ENCODE data around the gene UXT.
"Not testable (repeated sequence)": the region's sequence is repeated elsewhere in the genome, so short reads cannot be mapped to it uniquely, and the experiment has no call there.

Gene UXT

DNA sequence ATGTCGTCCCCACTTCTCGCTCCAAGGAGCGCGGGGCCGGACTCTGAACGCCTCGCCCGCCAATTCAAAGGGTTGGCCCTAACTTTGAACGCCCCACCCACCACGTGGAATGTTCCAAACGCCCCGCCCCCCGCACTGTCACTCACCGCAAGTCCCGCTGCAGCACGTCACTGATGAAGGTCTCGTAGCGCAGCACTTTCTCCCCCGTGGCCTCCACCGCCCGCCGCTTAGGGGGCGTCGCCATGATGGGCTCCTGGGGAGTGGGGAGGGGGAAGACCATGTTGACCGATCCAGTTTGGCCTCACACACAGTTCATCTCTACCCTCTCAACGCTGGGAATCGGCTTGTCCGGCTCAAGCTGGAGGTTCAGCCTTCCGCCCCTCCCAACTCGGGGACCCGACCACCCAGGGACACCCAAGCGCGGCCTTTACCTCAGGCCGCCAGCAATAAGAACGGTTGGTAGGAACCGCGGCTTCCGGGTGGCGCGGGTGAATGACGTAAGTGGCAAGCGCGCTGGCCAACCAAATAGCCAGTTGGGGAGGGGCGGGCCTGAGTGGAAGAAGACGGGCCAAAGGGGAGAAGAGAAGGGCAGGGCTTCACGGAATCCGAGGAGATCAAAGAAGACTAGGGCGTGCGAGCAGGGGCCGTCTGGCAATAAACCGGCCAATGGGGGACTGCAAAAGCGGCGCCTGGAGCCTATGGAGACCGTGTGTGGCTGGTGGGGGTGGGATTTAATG is at the start of gene UXT:
UXT (minus strand) TSS at position 497 of the 737 bp plus-strand sequence; CDS start at position 244, 253 bp downstream.
- peak; percentile 37 to 93 (median 82) for DNase-seq

GRCh38 chrX:47707031-47707780 is 48.2 kb upstream of the UXT start:
- DNase-seq = no peak

GRCh38 chrX:47706575-47706974 is 47.6 kb upstream of the UXT start:
- DNase-seq = no peak

DNA sequence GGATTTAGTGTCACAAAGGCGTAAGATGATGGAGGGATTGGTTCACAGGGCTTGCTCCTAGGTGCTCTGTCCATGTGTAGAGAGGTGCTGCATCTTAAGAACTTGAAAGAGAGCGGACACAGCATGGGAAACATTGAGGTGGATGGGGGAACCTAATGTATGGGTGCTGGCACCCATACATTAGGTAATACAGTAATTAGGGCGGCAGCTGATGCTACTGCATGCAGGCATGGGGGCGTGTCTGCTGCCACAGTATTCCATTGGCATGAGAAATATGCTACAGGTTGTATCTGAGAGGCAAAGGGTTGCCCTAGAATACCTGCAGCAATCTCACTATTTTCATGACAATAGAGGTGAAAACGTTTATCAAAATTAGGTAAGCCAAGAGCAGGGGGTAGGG is 45.8 kb upstream of the UXT start:
- DNase-seq = no peak

DNA sequence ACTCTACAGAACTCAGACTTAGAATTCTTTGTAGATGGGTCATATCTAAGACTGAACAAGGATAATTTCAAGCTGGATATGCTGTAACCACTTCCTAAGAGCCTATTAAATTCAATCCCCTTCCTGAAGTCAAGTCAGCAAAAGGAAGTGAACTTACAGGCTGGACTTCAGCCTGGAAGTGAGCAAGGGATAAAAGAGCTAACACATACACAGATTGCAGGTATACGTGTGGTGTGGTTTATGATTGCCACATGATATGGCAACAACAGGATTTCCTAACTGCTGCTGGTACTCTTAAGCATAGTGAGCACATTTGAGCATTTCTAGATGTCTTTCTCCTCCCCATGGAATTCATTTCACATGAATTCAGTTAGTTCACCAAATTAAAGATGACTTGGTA is 38.2 kb upstream of the UXT start:
- no peak for DNase-seq

GRCh38 chrX:47690175-47690574 is 31.2 kb upstream of the UXT start:
- DNase-seq = no peak

- DNase-seq = no peak
Observed at GRCh38 chrX:47687263-47687662, 28.3 kb upstream of the UXT start.

- DNase-seq = no peak
Observed at GRCh38 chrX:47683829-47684205, 24.8 kb upstream of the UXT start.

GRCh38 chrX:47683184-47683828 is 24.3 kb upstream of the UXT start:
- no peak for DNase-seq

DNA sequence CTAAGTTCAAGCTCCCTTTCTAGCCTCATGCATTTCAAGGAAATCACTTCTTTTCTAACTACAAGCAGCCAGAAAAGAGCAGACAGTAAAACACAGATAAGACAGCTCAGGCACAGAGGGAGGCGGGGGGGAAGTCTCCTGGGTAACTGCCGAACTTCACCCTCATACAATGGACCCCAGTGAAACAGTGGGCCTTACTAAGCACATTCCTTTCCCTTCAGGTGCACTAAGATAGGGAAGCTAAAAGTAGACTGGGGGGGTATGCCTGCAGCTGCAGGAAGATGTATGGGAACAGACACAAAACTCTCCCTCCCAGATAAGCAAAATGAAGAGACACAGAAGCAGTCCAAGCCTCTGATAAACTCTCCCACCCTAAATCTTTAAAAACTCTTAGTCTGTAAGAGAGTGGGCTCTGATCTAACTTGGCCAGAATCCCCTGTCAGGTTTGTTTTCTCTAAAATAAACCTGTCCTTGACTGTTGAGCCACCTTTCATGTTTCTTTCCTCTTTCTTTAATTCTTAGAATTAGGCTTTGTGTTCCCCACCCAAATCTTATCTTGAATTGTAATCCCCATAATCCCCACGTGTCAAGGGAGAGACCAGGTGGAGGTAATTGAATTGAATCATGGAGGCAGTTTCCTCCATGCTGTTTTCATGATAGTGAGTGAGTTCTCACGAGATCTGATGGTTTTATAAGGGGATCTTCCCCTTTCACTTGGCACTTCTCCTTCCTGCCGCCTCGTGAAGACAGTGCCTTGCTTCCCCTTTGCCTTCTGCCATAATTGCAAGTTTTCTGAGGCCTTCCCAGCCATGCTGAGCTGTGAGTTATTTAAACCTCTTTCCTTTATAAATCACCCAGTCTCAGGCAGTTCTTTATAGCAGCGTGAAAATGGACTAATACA is 17.2 kb upstream of the UXT start:
- not testable (repeated sequence) for DNase-seq

DNA sequence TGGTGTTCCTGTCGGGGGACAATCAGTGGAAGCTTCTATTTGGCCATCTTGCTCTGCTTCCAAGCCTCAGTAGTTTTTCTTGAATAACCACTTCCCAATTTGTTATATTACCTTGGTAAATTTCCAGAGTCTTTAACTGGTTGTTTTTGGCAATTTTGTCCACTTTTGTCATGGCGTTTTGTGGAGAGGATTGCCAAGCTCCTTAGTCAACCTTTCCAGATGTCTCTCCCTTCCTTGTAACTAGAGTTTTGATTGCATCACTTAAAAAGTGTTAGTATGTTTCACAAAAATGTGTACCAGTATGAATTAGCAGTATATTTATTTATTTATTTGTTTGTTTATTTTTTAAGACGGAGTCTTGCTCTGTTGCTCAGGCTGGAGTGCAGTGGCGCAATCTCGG is 15.8 kb upstream of the UXT start:
- no peak for DNase-seq

- not testable (repeated sequence) for DNase-seq
Observed at GRCh38 chrX:47665797-47666196, 6.8 kb upstream of the UXT start.

- no peak for DNase-seq
Observed at GRCh38 chrX:47664737-47665136, 5.8 kb upstream of the UXT start.

DNA sequence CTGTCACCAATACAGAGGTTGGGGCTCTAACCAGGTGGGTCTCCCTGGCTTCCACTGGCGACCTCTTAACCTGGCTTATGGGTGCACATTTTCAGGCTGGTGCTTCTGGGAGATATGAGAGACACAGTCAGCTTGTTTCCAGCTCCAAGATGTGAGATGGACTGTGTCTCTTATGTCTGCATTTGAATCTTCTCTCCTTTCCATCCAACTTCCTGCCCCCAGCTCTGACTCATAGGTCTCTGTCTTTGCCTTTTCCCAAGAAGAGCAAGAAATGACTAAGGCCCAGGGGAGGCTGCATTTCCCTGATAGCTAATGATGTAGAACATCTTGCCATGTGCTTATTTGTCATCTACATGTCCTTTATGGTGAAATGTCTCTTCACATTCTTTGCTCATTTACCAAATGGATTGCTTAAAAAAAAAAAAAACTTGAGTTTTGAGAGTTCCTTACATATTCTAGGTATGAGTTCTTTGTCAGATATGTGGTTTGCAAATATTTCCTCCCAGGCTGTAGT is 3.2 kb upstream of the UXT start:
- peak in 8 of 56 donors; percentile 0 to 32 (median 4) for DNase-seq

DNA sequence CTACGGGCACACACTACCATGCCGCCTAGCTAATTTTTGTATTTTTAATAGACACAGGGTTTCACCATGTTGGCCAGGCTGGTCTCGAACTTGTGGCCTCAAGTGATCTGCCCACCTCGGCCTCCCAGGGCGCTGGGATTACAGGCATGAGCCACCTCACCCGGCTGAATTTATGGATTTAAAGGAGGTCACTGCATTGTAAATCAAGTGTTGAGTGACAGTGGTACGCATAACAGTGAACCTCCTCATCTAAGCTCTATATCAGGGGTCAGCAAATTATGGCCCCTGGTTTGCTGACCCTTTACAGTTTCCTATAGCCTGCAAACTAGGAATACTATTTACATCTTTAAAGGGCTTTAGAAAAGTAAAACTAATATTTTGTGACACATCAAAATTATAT is 2.6 kb upstream of the UXT start:
- DNase-seq = no peak

GRCh38 chrX:47659421-47659726 is 394 bp upstream of the UXT start:
- DNase-seq = no peak

GRCh38 chrX:47658301-47658683 is 688 bp downstream of the UXT start:
- DNase-seq = no peak

DNA sequence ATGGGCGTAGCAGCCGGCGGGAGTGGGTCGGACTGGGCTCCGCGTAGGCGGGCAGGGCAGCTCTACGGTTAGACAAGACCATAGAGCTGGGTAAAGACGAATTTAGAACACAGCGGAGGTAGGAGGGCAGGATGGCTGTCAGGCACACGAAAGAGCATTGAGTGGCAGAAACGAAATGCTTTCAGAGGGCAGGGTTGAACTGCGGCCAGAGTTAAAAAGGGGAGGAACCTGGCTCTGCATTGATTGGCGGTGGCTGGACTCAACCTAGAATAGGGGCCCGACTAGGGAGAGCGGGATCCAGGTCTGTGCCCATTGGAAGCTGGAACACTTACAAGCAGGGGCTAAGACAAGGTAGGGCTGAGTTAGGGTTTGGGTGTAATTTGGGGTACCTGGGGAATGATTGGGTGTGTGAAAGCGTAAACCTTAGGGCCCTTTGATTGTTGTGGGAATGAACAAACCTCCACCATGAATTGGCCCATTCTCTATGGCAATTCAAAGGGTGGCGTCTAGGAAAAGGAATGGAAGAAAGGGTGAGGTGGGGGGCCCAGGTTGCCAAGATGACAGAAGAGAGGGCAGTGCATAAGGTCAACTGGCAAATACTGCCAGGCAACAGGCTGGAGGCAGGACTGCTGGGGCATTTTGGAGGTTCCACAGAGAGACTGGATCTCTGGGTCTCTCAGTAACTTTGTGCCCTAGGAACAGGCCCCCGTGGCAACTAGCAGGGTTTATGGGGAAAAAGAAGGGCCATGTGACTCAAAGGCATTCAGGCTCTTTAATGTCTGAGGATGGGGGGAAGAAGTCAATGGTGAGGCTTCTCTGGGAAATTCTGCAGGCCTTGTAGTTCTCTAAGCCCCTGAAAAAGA is 7.7 kb downstream of the UXT start:
- no peak for DNase-seq

DNA sequence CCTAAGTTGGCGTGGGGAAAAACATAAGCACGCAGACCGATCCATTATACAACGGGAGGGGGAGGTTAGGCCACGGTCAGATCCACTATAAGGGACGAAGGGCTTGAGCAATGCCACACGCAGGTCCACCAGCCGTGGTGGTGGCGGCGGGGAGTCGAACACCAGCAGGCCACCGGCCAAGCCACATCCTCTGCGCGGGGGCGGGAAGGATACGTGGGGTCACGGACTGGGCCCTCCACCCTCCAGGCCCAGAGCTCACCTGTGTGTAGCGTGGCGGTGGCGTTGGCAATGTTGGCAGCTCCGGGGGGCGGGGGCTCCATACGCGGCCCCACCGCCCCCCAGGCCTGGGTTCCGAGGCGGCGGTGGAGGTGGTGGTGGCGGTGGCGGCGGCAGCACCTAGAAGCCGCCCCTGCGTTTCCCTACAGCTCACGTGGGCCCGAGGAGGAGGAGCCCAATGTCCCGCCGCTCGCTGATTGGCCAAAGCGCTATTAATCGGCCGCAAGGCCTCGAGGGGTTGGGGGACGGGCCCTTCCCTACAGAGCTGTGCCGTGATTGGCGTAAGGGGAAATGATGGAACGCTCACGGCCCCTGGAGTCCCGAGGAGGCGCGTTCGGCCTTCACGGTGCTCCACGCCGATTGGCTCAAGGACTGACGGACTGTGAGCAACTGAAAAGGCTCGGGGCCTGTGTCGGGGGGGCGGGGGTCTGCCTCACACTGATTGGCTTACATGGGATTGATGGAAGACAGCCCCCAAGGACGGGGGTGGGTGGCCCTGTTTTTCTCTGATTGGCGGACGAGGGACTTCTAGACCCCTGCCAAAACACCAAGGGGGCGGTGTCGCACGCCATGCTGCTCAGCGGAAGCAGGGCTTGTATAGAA is 8.6 kb downstream of the UXT start, which contains the start of gene ELK1:
ELK1 (minus strand) TSS at position 400 of the 879 bp plus-strand sequence. CDS start 9,122 bp downstream, outside the sequence.
- DNase-seq = peak; percentile 39 to 98 (median 94)

Data from nucleus accumbens (tissue), 56 donors.